ENCODE results near the gene SULT1A2. TPM values are rescaled to one million over a fixed set of nuclear protein-coding genes. Genes with fewer than 3 reads are reported as not detected.
A peak's percentile ranks its signal among the peaks of the same experiment; 100 is the strongest.
"Not testable (repeated sequence)": the region's sequence is repeated elsewhere in the genome, so short reads cannot be mapped to it uniquely, and the experiment has no call there.

Gene SULT1A2
- total and polyA plus RNA-seq, 5 donors from 2014 or later, result 0.39 TPM; not detected in 4

DNA sequence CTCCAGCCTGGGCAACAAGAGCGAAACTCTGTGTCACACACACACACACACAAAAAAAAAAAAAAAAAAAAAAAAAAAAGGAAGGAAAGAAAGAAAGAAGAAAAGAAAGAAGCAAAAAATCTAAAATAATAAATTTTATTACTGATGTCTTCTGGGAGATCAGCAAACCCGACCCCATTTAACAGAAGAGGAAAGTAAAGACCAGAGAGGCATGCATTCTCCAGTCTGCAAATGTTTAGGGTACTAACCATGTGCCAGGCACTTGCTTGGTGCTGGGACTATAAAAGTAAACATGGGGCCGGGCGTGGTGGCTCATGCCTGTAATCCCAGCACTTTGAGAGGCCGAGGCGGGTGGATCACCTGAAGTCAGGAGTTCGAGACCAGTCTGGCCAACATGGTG is 50.9 kb downstream of the SULT1A2 start:
- H3K9me3 Mint-ChIP-seq; H3K27me3 ChIP-seq (ENCODE audit: control insufficient read depth, insufficient read depth, low read length); H3K4me3 ChIP-seq (ENCODE audit: low read depth, low read length); ATAC-seq (ENCODE audit: low read depth in 2 of 2); H3K9me3 ChIP-seq (ENCODE audit: control insufficient read depth in 2 of 2, low read length in 2 of 2); H3K36me3 Mint-ChIP-seq; H3K36me3 ChIP-seq (ENCODE audit: control insufficient read depth, insufficient read depth, low read length); H3K27ac ChIP-seq (ENCODE audit: insufficient read depth, low read length, poor library complexity, severe bottlenecking); H3K4me1 ChIP-seq (ENCODE audit: control insufficient read depth, insufficient read depth, low read length, poor library complexity, severe bottlenecking); H3K4me3 Mint-ChIP-seq; DNase-seq; H3K27me3 Mint-ChIP-seq; H3K27ac Mint-ChIP-seq: not testable (repeated sequence)
- H3K4me1 Mint-ChIP-seq, result peaks cover 5 to 15% (median 10%) of the 10 kb centered on the region in 4 donors

DNA sequence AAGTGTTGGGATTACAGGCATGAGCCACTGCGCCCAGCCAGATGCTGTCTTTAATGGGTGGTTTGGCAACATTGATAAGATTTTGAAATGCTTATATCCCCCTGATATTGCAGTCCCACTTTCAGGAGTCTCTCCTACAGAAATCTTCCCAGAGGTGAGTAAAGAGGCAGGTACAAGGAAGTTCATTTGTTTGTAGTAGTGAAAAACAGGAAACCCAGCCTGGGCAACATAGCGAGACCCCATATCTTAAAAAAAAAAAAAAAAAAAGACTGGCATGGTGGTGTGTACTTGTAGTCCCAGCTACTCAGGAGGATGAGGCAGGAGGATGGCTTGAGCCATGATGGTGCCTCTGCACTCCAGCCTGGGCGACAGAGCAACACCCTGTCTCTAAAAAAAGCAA is 51.9 kb downstream of the SULT1A2 start:
- Histone ChIP-seq H3K36me3 (ENCODE audit: control insufficient read depth, insufficient read depth, low read length) (no peaks in the 10 kb centered on the region), H3K27ac (ENCODE audit: insufficient read depth, low read length, poor library complexity, severe bottlenecking) (no peak overlapping the region), H3K4me3 (ENCODE audit: low read depth, low read length) (no peak overlapping the region), H3K9me3 (ENCODE audit: control insufficient read depth in 2 of 2, low read length in 2 of 2) (no peaks in the 10 kb centered on the region), H3K27me3 (ENCODE audit: control insufficient read depth, insufficient read depth, low read length) (no peaks in the 10 kb centered on the region), H3K4me1 (ENCODE audit: control insufficient read depth, insufficient read depth, low read length, poor library complexity, severe bottlenecking) (no peaks in the 10 kb centered on the region)
- no peak overlapping the region for H3K4me3 Mint-ChIP-seq
- peaks cover 8% of the 10 kb centered on the region for H3K27me3 Mint-ChIP-seq
- no peaks in the 10 kb centered on the region for H3K36me3 Mint-ChIP-seq
- H3K4me1 Mint-ChIP-seq, result peaks cover 5 to 18% (median 10%) of the 10 kb centered on the region in 4 donors
- H3K27ac Mint-ChIP-seq, result peak overlapping the region in 1 of 3 donors; percentile 9
- ATAC-seq (ENCODE audit: low read depth in 2 of 2), result no peak
- no peak for DNase-seq
- no peaks in the 10 kb centered on the region for H3K9me3 Mint-ChIP-seq

DNA sequence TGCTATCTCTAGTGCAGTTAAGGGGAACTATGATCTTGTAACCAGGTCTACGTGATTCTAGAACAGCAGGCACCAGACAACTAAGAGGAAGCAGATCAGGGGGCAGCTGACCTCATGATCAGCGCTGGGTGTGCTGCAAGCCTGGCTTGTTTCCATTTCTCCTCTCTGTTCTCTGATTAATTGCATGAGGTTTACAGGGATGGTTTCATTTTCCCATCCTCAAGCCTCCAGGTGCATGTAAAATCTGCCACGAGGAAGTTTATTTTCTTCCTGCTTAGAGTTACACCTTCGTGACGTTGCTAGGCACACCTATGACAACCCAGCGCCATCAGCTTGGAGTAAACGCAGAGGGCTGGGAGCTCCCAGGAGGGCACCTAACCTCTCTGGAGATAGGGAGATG is 53.8 kb downstream of the SULT1A2 start:
- Histone ChIP-seq H3K27me3 (ENCODE audit: control insufficient read depth, insufficient read depth, low read length) (no peaks in the 10 kb centered on the region), H3K4me3 (ENCODE audit: low read depth, low read length) (no peak overlapping the region), H3K9me3 (ENCODE audit: control insufficient read depth in 2 of 2, low read length in 2 of 2) (no peaks in the 10 kb centered on the region), H3K4me1 (ENCODE audit: control insufficient read depth, insufficient read depth, low read length, poor library complexity, severe bottlenecking) (no peaks in the 10 kb centered on the region), H3K36me3 (ENCODE audit: control insufficient read depth, insufficient read depth, low read length) (no peaks in the 10 kb centered on the region), H3K27ac (ENCODE audit: insufficient read depth, low read length, poor library complexity, severe bottlenecking) (no peak overlapping the region)
- Mint-ChIP-seq H3K36me3 (no peaks in the 10 kb centered on the region), H3K9me3 (no peaks in the 10 kb centered on the region), H3K27me3 (peaks cover 4% of the 10 kb centered on the region), H3K4me1 (peaks cover 0 to 17% (median 5%) of the 10 kb centered on the region in 4 donors), H3K4me3 (no peak overlapping the region), H3K27ac (peak overlapping the region in 2 of 3 donors; percentile 58 to 84)
- ATAC-seq (ENCODE audit: low read depth in 2 of 2), result no peak
- DNase-seq, result no peak

DNA sequence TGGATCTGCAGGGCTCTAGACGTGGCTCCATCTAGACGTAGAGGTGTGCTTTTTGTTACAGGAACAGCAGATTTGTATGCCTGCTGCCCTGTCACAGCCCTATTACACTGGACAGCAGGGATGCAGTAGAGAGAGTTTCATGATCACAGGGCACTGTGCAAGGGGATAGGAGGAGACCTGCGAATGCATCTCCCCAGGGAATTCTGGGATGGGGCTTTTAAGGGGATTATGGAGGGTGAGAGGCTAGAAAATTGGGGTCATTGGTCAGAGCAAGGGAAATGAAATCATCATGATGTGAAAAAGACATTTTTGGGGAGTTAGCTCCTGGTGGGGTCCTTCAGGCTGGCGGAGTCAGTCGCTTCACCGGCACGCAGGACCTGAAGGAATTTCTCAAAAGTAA is 54.2 kb downstream of the SULT1A2 start:
- Mint-ChIP-seq H3K27ac (peak overlapping the region; percentile 48 to 84 (median 58)), H3K36me3 (no peaks in the 10 kb centered on the region)
- H3K27me3 ChIP-seq (ENCODE audit: control insufficient read depth, insufficient read depth, low read length), result no peaks in the 10 kb centered on the region

More for the DNA sequence above, 54.2 kb downstream of the SULT1A2 start:
- H3K27ac ChIP-seq (ENCODE audit: insufficient read depth, low read length, poor library complexity, severe bottlenecking), result no peak overlapping the region
- H3K9me3 Mint-ChIP-seq, result no peaks in the 10 kb centered on the region
- H3K27me3 Mint-ChIP-seq, result peaks cover 4% of the 10 kb centered on the region
- ATAC-seq (ENCODE audit: low read depth in 2 of 2) (no peak), DNase-seq (no peak)
- no peaks in the 10 kb centered on the region for H3K4me1 ChIP-seq (ENCODE audit: control insufficient read depth, insufficient read depth, low read length, poor library complexity, severe bottlenecking)
- no peak overlapping the region for H3K4me3 ChIP-seq (ENCODE audit: low read depth, low read length)
- peak overlapping the region in 1 of 4 donors; percentile 6 for H3K4me3 Mint-ChIP-seq
- no peaks in the 10 kb centered on the region for H3K9me3 ChIP-seq (ENCODE audit: control insufficient read depth in 2 of 2, low read length in 2 of 2)
- no peaks in the 10 kb centered on the region for H3K36me3 ChIP-seq (ENCODE audit: control insufficient read depth, insufficient read depth, low read length)
- H3K4me1 Mint-ChIP-seq, result peaks cover 0 to 21% (median 7%) of the 10 kb centered on the region in 4 donors

Other genes with a start within 250 kb of the SULT1A2 start
- gene NPIPB6, start 233.5 kb downstream of the SULT1A2 start, total RNA-seq, result 3.0 TPM
- under 1 TPM in 2 of 4 donors, not detected in 2; 0.13 to 0.42 TPM for gene NPIPB6, start 233.5 kb downstream of the SULT1A2 start, polyA plus RNA-seq
- 49.6 TPM for gene EIF3CL, start 193.2 kb downstream of the SULT1A2 start, total RNA-seq
- 10 to 100 TPM; 14.5 to 44.2 (median 23.3) TPM for gene EIF3CL, start 193.2 kb downstream of the SULT1A2 start, polyA plus RNA-seq
- gene NPIPB7, start 124.7 kb downstream of the SULT1A2 start, total RNA-seq, result not detected
- gene NPIPB7, start 124.7 kb downstream of the SULT1A2 start, polyA plus RNA-seq, result not detected
- gene CLN3, start 105.0 kb downstream of the SULT1A2 start, total RNA-seq, result 55.2 TPM
- gene CLN3, start 105.0 kb downstream of the SULT1A2 start, polyA plus RNA-seq, result 10 to 100 TPM; 24.8 to 39.3 (median 30.7) TPM
- 6.8 TPM for gene APOBR, start 102.4 kb downstream of the SULT1A2 start, total RNA-seq
- gene APOBR, start 102.4 kb downstream of the SULT1A2 start, polyA plus RNA-seq, result under 1 TPM; 0.11 to 0.72 (median 0.21) TPM
- gene IL27, start 90.2 kb downstream of the SULT1A2 start, total RNA-seq, result not detected
- not detected for gene IL27, start 90.2 kb downstream of the SULT1A2 start, polyA plus RNA-seq
- not detected for gene NUPR1, start 58.1 kb downstream of the SULT1A2 start, total RNA-seq
- gene NUPR1, start 58.1 kb downstream of the SULT1A2 start, polyA plus RNA-seq, result not detected
- 49.5 TPM for gene SGF29, start 43.1 kb downstream of the SULT1A2 start, total RNA-seq
- 10 to 100 TPM; 43.4 to 97.5 (median 70.5) TPM for gene SGF29, start 43.1 kb downstream of the SULT1A2 start, polyA plus RNA-seq
- gene SULT1A1, start 13.0 kb upstream of the SULT1A2 start, total RNA-seq, result 8.6 TPM
- 10 to 100 TPM in 2 of 4 donors, 1 to 10 TPM in 2; 6.4 to 19.2 (median 10.2) TPM for gene SULT1A1, start 13.0 kb upstream of the SULT1A2 start, polyA plus RNA-seq
- 1.1 TPM for gene NPIPB8, start 41.0 kb upstream of the SULT1A2 start, total RNA-seq
- gene NPIPB8, start 41.0 kb upstream of the SULT1A2 start, polyA plus RNA-seq, result not detected
- gene EIF3C, start 114.4 kb upstream of the SULT1A2 start, total RNA-seq, result 182 TPM
- 100 to 1,000 TPM; 131 to 214 (median 178) TPM for gene EIF3C, start 114.4 kb upstream of the SULT1A2 start, polyA plus RNA-seq
- 5.8 TPM for gene NPIPB9, start 154.7 kb upstream of the SULT1A2 start, total RNA-seq
- under 1 TPM in 2 of 4 donors, not detected in 2; 0.20 to 0.23 TPM for gene NPIPB9, start 154.7 kb upstream of the SULT1A2 start, polyA plus RNA-seq
- 342 TPM for gene ATXN2L, start 225.9 kb upstream of the SULT1A2 start, total RNA-seq
- gene ATXN2L, start 225.9 kb upstream of the SULT1A2 start, polyA plus RNA-seq, result 10 to 100 TPM; 11.0 to 20.8 (median 11.6) TPM
- 98.4 TPM for gene TUFM, start 249.3 kb upstream of the SULT1A2 start, total RNA-seq
- gene TUFM, start 249.3 kb upstream of the SULT1A2 start, polyA plus RNA-seq, result 100 to 1,000 TPM; 125 to 165 (median 147) TPM